HCT116 (cell line): ENCODE measurements around the gene ACVR1. TPM values are rescaled to one million over a fixed set of nuclear protein-coding genes. Genes with fewer than 3 reads are reported as not detected.

Experiments
- ATAC-seq: fragments of 200-7000 bp; cut with Tn5 transposase; 2 replicates; pipeline ENCODE4 v1.9.1; 2020; ENCODE audit warnings: mild to moderate bottlenecking, moderate library complexity
- BruUV-seq: library from RNA; stranded (reverse); fragments of 400-500 nt; replicated peaks from 2 replicates; lab custom pipeline; 2021; lab: Mats Ljungman, UMichigan
- CTCF ChIA-PET: fragments of 300-600 bp; sonication (Branson Sonifier 250); formaldehyde crosslinking; loops from one replicate; lab custom pipeline; 2021; ENCODE audit warnings: antibody characterized with exemption; lab: Charles Lee
- POLR2A ChIA-PET: fragments of 300-600, 350-600 bp; sonication (Branson Sonifier 250); formaldehyde crosslinking; loops from one replicate; lab custom pipeline; 2021; ENCODE audit warnings: antibody characterized with exemption; lab: Charles Lee
- RAD21 ChIA-PET, 2 experiments: fragments of 300-600 bp; sonication (Branson Sonifier 250); formaldehyde crosslinking; loops; one replicate each; lab custom pipeline; 2023; ENCODE audit warnings: low total read pairs in 2 of 2; ENCODE audit not compliant: uncharacterized antibody in 2 of 2, unreplicated experiment in 2 of 2, low non-redundant PET in 1 of 2; lab: Charles Lee
- DNase-seq: peaks from one replicate; pipeline ENCODE4 v3.0.0-alpha.2; 2010; ENCODE audit warnings: low read depth, low spot score
- H2AFZ ChIP-seq: fragments of 200-600 bp; shearing (Covaris generic), sonication (generic); 2 replicates; pipeline ENCODE4 v1.6.1; 2017; ENCODE audit warnings: low read depth, mixed run types, mixed read lengths, antibody characterized with exemption, low read length; ENCODE audit not compliant: poor library complexity, severe bottlenecking
- H3K27ac ChIP-seq: 2 replicates; pipeline ENCODE4 v1.5.1; 2012; ENCODE audit warnings: low read depth, low read length
- H3K27me3 ChIP-seq: fragments of 200-600 bp; sonication (generic); 2 replicates; pipeline ENCODE4 v1.6.1; 2016; ENCODE audit warnings: mixed run types, low read length, mixed read lengths; ENCODE audit not compliant: insufficient read depth
- H3K36me3 ChIP-seq, 2 experiments: fragments of 200-500 bp in 1 of 2; fragments of 200-600 bp in 1 of 2; sonication (Bioruptor generic) in 1 of 2; sonication (generic) in 1 of 2; 2 replicates each; pipeline versions ENCODE4 v1.5.1 to v1.6.1; 2014 to 2016; ENCODE audit warnings: low read length in 2 of 2, inconsistent platforms in 1 of 2, mixed read lengths in 1 of 2, mixed run types in 1 of 2; ENCODE audit not compliant: insufficient read depth in 2 of 2, control insufficient read depth in 1 of 2
- H3K4me1 ChIP-seq, 2 experiments: fragments of 200-600 bp in 1 of 2; sonication (generic) in 1 of 2; 2 replicates each; pipeline versions ENCODE4 v1.5.1 to v1.6.1; 2012 to 2017; ENCODE audit warnings: low read length in 2 of 2, inconsistent platforms in 1 of 2, mild to moderate bottlenecking in 1 of 2, mixed read lengths in 1 of 2, mixed run types in 1 of 2, moderate library complexity in 1 of 2; ENCODE audit not compliant: insufficient read depth in 2 of 2, control insufficient read depth in 1 of 2
- H3K4me2 ChIP-seq: fragments of 200-600 bp; sonication (generic); 2 replicates; pipeline ENCODE4 v1.6.1; 2017; ENCODE audit warnings: mixed run types, low read length, mixed read lengths
- H3K4me3 ChIP-seq, 2 experiments: fragments of 200-600 bp in 1 of 2; sonication (generic) in 1 of 2; replicated peaks in 1 of 2; 2 replicates each; pipeline ENCODE4 v1.5.1; 2011 to 2016; ENCODE audit warnings: low read length in 2 of 2, control low read depth in 1 of 2, low read depth in 1 of 2, mild to moderate bottlenecking in 1 of 2, mixed read lengths in 1 of 2, mixed run types in 1 of 2
- H3K79me2 ChIP-seq: fragments of 200-600 bp; sonication (generic); 2 replicates; pipeline ENCODE4 v1.6.1; 2017; ENCODE audit warnings: mild to moderate bottlenecking, mixed run types, low read length, moderate library complexity, mixed read lengths; ENCODE audit not compliant: insufficient read depth
- H3K9ac ChIP-seq: fragments of 200-600 bp; sonication (generic); 2 replicates; pipeline ENCODE4 v1.6.1; 2016; ENCODE audit warnings: low read length, mixed read lengths
- H3K9me2 ChIP-seq: fragments of 200-600 bp; sonication (generic), shearing (Covaris generic); 2 replicates; pipeline ENCODE4 v1.6.1; 2017; ENCODE audit warnings: mixed run types, mild to moderate bottlenecking, moderate library complexity; ENCODE audit not compliant: insufficient read depth
- H3K9me3 ChIP-seq, 2 experiments: fragments of 200-500 bp in 1 of 2; fragments of 200-600 bp in 1 of 2; sonication (Bioruptor generic) in 1 of 2; sonication (generic) in 1 of 2; 2 replicates each; pipeline ENCODE4 v1.6.1; 2014 to 2017; ENCODE audit warnings: low read length in 2 of 2, mixed read lengths in 2 of 2, inconsistent platforms in 1 of 2, low read depth in 1 of 2, mild to moderate bottlenecking in 1 of 2, mixed run types in 1 of 2, moderate library complexity in 1 of 2; ENCODE audit not compliant: control insufficient read depth in 1 of 2, insufficient read depth in 1 of 2
- H4K20me1 ChIP-seq: fragments of 200-600 bp; sonication (generic), shearing (Covaris generic); 2 replicates; pipeline ENCODE4 v1.6.1; 2017; ENCODE audit warnings: mixed run types, mild to moderate bottlenecking, moderate library complexity; ENCODE audit not compliant: insufficient read depth
- CBX3 ChIP-seq: IDR thresholded peaks from 2 replicates; pipeline ENCODE4 v1.6.1; 2012; ENCODE audit warnings: low read depth
- CEBPB ChIP-seq: IDR thresholded peaks from 2 replicates; pipeline ENCODE4 v1.6.1; 2012; ENCODE audit warnings: low read depth
- CTCF ChIP-seq, 3 experiments: fragments of 200-600 bp in 1 of 3; sonication (generic) in 1 of 3; IDR thresholded peaks in 2 of 3; conservative IDR thresholded peaks in 1 of 3; 2 replicates each; pipeline ENCODE4 v1.5.1; 2012 to 2017; ENCODE audit warnings: low read depth in 2 of 3, low read length in 2 of 3, antibody characterized with exemption in 1 of 3, borderline replicate concordance in 1 of 3, control low read depth in 1 of 3, mild to moderate bottlenecking in 1 of 3, mixed read lengths in 1 of 3, mixed run types in 1 of 3, moderate library complexity in 1 of 3; ENCODE audit not compliant: insufficient read depth in 1 of 3
- EGR1 ChIP-seq: IDR thresholded peaks from 2 replicates; pipeline ENCODE4 v1.6.1; 2012; ENCODE audit warnings: low read depth
- ELF1 ChIP-seq: IDR thresholded peaks from 2 replicates; pipeline ENCODE4 v1.6.1; 2012; ENCODE audit warnings: low read depth, borderline replicate concordance
- FOSL1 ChIP-seq: IDR thresholded peaks from 2 replicates; pipeline ENCODE4 v1.6.1; 2012; ENCODE audit warnings: low read depth
- JUND ChIP-seq: IDR thresholded peaks from 2 replicates; pipeline ENCODE4 v1.6.1; 2012
- MAX ChIP-seq: IDR thresholded peaks from 2 replicates; pipeline ENCODE4 v1.6.1; 2012
- POLR2A ChIP-seq: IDR thresholded peaks from 2 replicates; pipeline ENCODE4 v1.7.0; 2011; ENCODE audit warnings: borderline replicate concordance; ENCODE audit not compliant: insufficient read depth, insufficient read length; ENCODE audit errors: extremely low read depth
- RAD21 ChIP-seq: IDR thresholded peaks from 2 replicates; pipeline ENCODE4 v1.6.1; 2012; ENCODE audit warnings: low read depth, mild to moderate bottlenecking
- SIN3A ChIP-seq: IDR thresholded peaks from 2 replicates; pipeline ENCODE4 v1.6.1; 2012; ENCODE audit warnings: low read depth
- SP1 ChIP-seq: IDR thresholded peaks from 2 replicates; pipeline ENCODE4 v1.6.1; 2012; ENCODE audit warnings: low read depth
- SRF ChIP-seq: IDR thresholded peaks from 2 replicates; pipeline ENCODE4 v1.6.1; 2012; ENCODE audit warnings: low read depth
- YY1 ChIP-seq: IDR thresholded peaks from 2 replicates; pipeline ENCODE4 v1.6.1; 2011; ENCODE audit warnings: low read length, low read depth, moderate library complexity, mild to moderate bottlenecking; ENCODE audit not compliant: insufficient replicate concordance; ENCODE audit errors: extremely low read depth
- ZBTB33 ChIP-seq: IDR thresholded peaks from 2 replicates; pipeline ENCODE4 v1.6.1; 2011; ENCODE audit warnings: mild to moderate bottlenecking, low read length, moderate library complexity; ENCODE audit not compliant: insufficient replicate concordance; ENCODE audit errors: extremely low read depth
- ZFX ChIP-seq: fragments of 450-650 bp; IDR thresholded peaks from 2 replicates; pipeline ENCODE4 v1.6.1; 2017
- intact Hi-C: fragments of 100-400 bp; cut with micrococcal nuclease; formaldehyde crosslinking; loops from 2 replicates; pipeline ENCODE4 v1.10.0; 2022
- total RNA-seq: library from RNA; stranded (reverse); gene quantifications from one replicate; pipeline ENCODE4 v1.2.1, GENCODE V29; 2021; ENCODE audit not compliant: unreplicated experiment

ACVR1 gene
- total RNA-seq, 1 experiment from 2014 or later, result 16.9 TPM

GRCh38 chr2:157699009-157699408 is 177.1 kb downstream of the ACVR1 start:
- no peaks in the 10 kb centered on the region for H3K9me3 ChIP-seq
- ATAC-seq, result no peak
- no peaks in the 10 kb centered on the region for H3K4me1 ChIP-seq
- no peaks in the 10 kb centered on the region for H3K27me3 ChIP-seq
- no peak overlapping the region for H3K4me3 ChIP-seq
- H3K4me2 ChIP-seq, result no peak overlapping the region
- no peak overlapping the region for H3K27ac ChIP-seq
- no peaks in the 10 kb centered on the region for H4K20me1 ChIP-seq
- POLR2A ChIA-PET, result no interaction called here
- H3K9me2 ChIP-seq, result no peaks in the 10 kb centered on the region
- DNase-seq, result no peak
- RAD21 ChIA-PET, result no interaction called here
- CTCF ChIA-PET, result no interaction called here
- BruUV-seq, result no TSS peak
- H3K9ac ChIP-seq, result no peak overlapping the region
- no peak overlapping the region for H2AFZ ChIP-seq
- no peaks in the 10 kb centered on the region for H3K79me2 ChIP-seq
- TF ChIP-seq RAD21 (no peak), CBX3 (no peak), ZFX (no peak), MAX (no peak), YY1 (no peak), JUND (no peak), FOSL1 (no peak), CEBPB (no peak), SP1 (no peak)
- H3K36me3 ChIP-seq, result no peaks in the 10 kb centered on the region
- intact Hi-C loops, result no loop called here

GRCh38 chr2:157698430-157698829 is 177.7 kb downstream of the ACVR1 start:
- ChIA-PET POLR2A (no interaction called here), RAD21 (no interaction called here)
- TF ChIP-seq FOSL1, result no peak
- TF ChIP-seq SRF, result no peak
- TF ChIP-seq SIN3A, result no peak
- no peak for TF ChIP-seq POLR2A
- no peak for TF ChIP-seq JUND
- TF ChIP-seq CTCF (IDR thresholded peaks at IDR 0.05 in 2 of 3, conservative IDR thresholded peaks at IDR 0.05 in 1 of 3; ENCODE audit: borderline replicate concordance in 1 of 3, insufficient read depth in 1 of 3, low read depth in 2 of 3, low read length in 2 of 3), result no peak
- no peak for TF ChIP-seq ZBTB33
- TF ChIP-seq EGR1, result no peak
- TF ChIP-seq CEBPB, result no peak
- TF ChIP-seq CBX3, result no peak
- no peak for TF ChIP-seq RAD21
- no peak for TF ChIP-seq ELF1

More at GRCh38 chr2:157698430-157698829, 177.7 kb downstream of the ACVR1 start:
- BruUV-seq, result no TSS peak
- Histone ChIP-seq H3K4me2 (no peak overlapping the region), H3K27ac (no peak overlapping the region), H3K79me2 (no peaks in the 10 kb centered on the region), H3K27me3 (no peaks in the 10 kb centered on the region), H3K4me1 (no peaks in the 10 kb centered on the region), H3K9ac (no peak overlapping the region), H2AFZ (no peak overlapping the region), H3K9me2 (no peaks in the 10 kb centered on the region), H3K4me3 (no peak overlapping the region), H3K9me3 (no peaks in the 10 kb centered on the region), H4K20me1 (no peaks in the 10 kb centered on the region), H3K36me3 (no peaks in the 10 kb centered on the region)
- ATAC-seq, result no peak
- no peak for DNase-seq
- CTCF ChIA-PET, result no interaction called here
- intact Hi-C loops, result no loop called here
